ENCODE data around the gene PAX3.

- TF ChIP-seq CTCF (IDR thresholded peaks at IDR 0.05) = no peak
- TF ChIP-seq EZH2 (IDR thresholded peaks at IDR 0.05) = no peak
Observed at GRCh38 chr2:222309361-222309760, 10.6 kb upstream of the PAX3 start.

Data from neural progenitor cell (in vitro differentiated cells).